ENCODE results near the gene TBPL1.

- TF ChIP-seq CTCF (IDR thresholded peaks at IDR 0.05), result no peak
- no peak for TF ChIP-seq SIN3A (IDR thresholded peaks at IDR 0.05; ENCODE audit: borderline replicate concordance, insufficient read depth, low read depth, low read length)
These were observed 37.3 kb downstream of the TBPL1 start for GRCh38 chr6:133990321-133990720.
